CD4-positive, alpha-beta T cell treated with Interleukin-10 for 1 hour (primary cell): ENCODE results near the gene KISS1R.

Source experiments
- DNase-seq: peaks from one replicate; pipeline ENCODE4 v3.0.0-alpha.2; 2020

KISS1R gene

DNA sequence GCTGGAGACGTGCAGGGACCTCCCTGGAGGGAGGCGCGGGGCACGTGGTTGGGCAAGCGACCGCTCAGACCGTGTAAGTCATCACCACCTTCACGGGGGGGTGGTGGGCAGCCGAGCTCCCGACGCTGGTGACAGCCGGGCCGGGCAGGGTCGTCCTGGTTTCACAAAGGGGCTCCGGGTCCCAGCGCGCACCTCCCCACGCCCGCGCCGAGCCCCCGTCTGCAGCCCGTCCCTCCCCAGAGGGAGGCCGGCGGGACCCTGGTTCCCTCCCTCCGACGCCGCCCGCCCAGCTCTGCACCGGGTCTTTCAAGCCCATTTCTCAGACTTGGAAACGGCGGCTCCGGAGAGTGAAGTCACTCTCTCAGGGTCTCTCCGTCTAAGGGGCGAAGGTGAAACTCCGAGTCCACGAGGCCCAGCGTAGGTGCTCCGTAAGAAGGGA lies 8.0 kb downstream of the KISS1R start:
- DNase-seq = no peak

DNA sequence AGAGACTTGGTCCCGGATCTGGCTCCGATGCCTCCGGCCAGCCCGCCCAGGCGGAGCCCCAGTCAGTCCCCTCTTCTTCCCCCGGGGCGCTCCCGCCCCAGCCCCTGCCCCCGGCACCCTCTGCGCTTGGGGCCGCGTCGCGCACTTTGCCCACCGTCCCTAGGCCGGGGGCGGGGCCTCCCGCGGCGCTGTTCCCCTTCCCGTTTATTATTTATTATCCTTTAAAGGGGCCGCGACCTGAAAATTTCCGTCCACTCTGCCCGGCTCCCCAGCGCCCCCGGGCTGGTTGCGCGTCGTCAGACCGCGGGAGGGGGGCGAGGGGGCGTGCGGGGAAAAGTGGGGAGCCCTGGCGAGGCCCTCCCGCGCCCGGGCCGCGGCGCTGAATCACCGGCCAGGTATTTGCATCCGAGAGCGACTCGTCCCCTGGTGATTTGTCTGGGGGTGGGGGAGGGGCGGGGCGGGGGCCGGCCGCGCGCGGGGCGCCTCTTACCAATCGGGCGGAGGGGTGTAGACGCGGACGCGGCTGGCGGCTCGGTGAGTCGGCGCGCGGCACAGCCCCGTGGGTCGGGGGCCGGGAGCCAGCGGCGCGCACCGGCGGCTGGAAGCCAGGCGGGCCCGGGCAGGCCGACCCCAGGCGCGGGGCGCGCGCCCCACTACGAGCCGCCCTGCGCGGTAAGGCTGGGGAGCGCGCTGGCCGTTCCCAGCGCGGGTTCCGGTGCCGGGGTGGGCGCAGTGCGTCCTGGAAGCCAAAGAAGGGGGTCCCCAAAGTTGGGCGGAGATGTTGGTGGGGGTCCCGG lies 8.6 kb downstream of the KISS1R start, which contains the start of gene ARID3A:
Gene ARID3A (plus strand): TSS at position 510 of the 797 bp plus-strand sequence. CDS start 3,494 bp downstream, outside the sequence.
- peak; percentile 81 for DNase-seq

DNA sequence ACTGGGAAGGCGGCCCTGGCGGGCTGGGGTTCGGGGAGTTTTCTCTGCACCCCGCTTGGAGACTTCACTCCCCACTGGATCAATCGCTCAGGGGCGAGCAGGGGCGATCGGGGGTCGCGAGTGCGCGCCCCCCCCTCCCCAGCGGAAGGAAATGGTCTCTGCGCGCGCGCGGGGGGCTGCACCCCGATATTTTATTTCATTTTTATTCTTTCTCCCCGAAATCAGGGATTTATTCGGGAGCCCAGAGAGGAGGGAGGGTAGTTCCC lies 9.1 kb downstream of the KISS1R start:
- DNase-seq = no peak

DNA sequence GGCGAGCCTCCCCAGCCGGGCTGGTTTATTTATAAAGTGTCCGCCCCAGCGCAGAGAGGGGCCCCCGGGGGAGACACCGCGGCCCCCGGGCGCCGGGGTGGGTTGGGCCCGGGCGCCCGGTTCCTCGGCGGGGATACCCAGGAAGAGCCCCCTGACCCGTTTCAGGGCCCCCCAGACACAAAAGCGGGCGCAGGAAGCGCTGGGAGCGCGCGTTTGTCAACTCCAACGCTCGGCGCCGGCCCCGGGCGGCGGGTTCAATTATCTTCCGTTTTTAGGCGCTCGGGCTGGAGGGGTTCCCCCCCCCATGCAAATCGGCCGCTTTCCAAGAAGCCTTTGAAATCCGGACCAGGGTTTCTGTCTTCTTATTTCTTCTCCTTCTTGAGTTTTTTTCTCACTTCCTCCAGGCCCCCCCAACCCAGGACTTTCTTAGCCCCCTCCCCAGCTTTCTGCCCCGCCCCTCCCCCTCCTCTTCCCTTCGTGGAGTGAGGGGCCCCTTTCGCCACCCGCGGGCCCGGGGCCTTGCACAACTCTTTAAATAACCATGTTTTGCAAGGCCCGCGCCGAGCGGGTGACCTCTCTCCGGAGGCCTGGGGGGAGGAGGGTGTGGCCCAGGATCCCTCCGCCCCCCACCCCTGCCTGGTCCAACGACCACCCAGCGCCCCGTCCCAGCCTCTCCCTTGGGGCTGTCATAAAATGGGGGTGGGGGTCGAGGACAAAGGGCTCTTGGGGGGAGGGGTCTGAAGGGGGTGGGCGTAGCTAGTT lies 9.6 kb downstream of the KISS1R start:
- no peak for DNase-seq

DNA sequence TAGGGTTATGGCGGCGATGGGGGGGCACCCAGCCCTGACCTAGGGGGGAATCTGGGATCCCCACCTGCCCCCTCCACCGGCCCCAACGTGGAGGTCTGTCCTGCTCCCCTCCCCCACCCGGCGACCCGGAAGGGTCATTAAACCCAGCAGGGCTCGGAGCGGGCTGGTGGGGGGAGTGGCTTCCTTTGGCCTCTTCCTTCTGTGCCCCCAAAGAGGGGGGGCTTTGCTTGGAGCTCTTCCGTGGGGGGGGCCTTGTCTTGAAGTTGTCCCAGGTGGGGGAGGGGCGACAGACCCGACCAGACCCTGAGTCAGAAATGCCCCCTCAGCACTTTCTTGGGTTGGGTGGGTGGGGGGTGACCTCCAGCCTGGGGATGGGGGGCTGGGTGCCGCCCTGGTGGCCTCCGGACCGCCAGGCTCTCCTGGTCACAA lies 10.2 kb downstream of the KISS1R start:
- no peak for DNase-seq

DNA sequence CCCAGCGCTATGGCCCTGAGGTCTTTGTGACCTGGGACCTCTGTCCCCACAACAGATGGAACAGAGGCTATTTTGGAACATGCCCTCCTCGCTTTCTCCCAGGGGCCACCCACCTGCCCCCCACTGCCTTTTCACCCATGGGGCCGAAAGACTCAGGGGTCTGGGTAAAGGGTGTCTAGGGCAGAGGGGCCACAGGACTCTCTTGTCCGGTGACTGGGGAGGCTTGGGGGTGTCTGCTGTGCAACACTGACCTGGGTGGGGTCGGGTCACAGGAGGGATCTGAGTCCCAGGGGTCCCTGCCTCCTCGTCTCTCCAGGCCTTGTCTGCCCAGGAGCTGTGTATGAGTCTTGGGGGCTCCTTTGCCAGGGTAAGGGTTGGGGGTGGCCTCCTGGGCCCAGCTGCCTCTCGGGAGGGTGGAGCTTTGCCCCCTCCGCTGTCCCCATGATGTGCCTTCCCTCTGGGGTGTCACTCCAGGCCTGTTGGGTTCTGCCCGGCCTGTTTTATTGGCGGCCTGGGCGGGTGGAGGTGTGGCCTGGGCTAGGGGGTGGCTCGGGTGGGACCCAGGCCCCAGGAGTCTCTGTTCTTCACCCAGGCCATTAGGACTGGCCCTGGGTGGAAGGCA lies 10.8 kb downstream of the KISS1R start:
- DNase-seq = no peak

DNA sequence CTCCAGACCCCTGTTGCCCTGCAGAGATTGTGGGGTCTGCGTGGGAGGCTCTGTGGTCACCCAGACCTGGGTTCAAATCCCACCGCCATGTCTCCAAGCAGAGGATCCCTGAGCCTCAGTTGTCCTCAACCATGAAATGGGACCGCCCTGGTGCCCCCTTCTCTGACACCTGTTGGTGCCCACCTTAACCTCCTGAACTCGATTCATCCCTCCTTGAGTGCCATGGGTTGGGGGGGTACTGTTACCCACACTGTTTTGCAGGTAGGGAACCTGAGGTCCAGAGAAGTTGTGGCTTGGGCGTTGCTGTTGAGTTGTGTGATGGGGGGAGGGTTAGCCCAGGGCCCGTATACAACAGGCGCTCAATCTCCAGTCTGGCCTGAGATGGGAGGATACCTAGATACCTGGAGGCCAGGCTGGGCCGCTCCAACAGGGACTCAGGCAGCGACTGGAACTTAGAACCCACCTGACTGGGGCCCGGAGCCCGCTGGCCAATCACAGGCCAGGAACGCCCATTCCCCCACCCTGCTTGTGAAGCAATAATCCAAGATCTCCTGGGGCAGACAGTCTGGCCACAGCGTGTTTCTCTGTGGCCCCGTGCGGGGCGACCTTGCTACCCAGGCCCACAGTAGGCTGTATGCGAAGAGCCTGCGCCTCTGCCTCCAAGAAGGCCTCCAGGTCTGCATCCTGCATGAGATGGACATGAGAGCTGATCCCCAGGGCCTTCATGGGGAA lies 11.5 kb downstream of the KISS1R start:
- DNase-seq = no peak

DNA sequence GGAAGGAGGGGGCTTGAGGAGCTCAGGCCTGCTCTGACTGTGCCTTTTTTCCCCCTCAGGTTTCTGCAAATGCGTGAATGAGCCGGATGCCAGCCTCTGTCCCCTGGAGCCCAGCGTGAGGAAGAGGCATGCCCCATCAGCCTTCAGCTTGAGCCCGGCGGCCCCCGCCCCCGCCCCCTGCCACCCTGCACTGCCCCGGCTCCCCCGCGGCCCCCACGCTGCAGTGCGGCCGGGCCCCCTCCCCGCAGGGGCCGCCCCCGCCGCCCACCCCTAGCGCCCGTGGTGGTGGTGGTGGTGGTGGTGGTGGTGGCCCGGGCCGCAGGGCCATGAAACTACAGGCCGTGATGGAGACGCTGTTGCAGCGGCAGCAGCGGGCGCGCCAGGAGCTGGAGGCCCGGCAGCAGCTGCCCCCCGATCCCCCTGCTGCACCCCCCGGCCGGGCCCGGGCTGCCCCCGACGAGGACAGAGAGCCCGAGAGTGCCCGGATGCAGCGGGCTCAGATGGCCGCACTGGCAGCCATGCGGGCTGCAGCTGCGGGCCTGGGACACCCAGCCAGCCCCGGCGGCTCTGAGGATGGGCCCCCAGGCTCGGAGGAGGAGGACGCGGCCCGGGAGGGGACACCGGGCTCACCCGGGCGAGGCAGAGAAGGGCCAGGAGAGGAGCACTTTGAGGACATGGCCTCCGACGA lies 12.2 kb downstream of the KISS1R start:
- no peak for DNase-seq

DNA sequence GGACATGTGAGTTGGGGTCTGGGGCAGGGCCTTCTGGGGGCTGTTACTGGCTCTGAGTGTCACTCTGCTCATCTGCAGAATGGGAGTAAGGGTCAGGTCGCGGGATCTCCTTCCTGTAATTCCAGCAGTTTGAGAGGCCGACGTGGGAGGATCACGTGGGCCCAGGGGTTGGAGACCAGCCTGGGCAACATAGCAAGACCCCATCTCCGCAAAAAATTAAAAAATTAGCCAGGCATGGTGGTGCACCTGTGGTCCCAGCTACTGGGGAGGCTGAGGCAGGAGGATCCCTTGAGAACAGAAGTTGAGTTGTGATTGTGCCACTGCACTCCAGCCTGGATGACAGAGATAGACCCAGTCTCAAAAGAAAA lies 12.7 kb downstream of the KISS1R start:
- DNase-seq = no peak

DNA sequence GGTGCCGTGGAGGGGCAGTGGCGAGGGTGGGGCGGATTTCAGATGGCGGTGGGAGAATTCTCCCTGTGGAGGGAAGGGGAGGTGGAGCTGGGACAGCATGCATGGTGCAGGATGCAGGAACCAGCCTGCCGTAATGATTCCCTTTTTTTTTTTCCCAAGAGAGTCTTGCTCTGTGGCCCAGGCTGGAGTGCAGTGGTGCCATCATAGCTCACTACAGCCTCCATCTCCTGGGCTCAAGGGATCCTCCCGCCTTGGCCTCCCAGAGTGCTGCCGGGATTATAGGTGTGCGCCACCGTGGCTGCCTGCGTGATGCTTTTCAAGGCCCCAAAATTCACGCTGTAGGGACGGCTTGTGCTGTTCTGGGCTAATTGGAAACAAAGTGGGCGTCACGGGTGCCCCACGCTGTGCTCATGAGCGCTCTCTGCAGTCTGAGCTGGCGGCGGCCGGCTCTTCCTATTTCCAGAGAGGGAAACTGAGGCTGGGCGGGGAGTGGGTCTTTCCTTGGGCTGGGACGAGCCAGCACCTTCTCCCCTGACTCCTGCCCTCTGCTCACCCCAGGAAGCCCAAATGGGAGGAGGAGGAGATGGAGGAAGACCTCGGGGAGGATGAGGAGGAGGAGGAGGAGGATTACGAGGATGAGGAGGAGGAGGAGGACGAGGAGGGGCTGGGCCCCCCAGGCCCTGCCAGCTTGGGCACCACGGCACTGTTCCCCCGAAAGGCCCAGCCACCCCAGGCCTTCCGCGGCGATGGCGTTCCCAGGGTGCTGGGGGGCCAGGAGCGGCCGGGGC lies 14.9 kb downstream of the KISS1R start:
- DNase-seq = no peak

DNA sequence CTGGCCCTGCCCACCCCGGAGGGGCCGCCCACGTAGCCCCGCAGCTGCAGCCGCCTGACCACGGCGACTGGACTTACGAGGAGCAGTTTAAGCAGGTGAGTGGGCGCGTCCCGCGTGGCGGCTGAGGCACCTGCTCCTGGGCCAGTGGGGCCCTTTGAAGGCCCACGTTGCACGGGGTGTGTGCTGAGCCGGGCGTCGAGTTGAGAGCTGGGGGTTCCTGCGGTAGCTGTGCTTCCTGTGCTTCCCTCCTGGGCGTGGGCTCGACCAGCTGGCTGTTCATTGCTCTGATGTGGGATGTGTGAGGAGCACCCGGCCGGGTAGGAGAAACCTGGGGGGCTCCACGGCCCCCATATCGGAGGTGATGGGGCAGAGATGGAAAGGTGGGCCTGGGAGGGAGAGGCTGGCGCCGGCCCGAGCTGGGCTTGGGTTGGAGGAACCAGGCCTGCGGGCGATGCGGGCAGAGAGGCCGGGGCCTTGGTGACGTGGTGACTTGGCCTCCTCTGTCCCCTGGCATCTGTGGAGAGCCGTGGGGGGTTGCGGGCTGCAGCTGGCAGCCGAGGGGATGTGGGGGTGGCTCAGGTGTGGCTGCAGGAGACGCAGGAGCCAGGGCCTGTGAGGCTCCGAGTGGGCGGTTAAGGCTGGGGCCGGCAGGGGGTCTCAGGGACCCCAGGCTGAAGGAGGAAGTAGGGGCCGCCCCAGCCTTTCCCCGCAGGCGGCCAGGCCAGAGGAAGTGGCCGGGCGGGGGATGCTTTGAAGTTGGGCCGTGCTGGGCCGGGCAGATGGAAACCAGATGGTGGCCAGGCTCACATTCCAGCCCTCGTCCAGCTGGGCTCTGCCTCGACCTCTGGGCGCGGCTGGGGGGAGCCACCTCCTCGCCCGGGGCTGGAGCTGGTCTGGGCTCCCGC lies 15.8 kb downstream of the KISS1R start:
- DNase-seq = no peak

DNA sequence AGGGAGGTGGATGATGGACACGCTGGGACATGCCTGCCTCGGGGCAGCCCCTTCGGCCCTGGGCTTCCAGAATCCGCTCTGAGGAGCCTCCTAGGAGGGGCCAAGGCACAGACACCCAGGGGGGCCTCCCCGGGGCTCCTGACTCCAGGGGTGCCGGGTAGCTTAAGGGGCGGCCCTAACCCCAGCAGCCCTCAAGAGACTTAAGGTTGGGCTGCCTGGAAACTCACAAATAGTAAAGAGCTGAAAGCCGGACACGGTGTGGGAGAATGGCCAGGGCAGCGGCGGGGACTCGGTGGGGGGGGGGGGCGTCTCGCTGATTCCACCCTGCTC lies 16.4 kb downstream of the KISS1R start:
- no peak for DNase-seq

DNA sequence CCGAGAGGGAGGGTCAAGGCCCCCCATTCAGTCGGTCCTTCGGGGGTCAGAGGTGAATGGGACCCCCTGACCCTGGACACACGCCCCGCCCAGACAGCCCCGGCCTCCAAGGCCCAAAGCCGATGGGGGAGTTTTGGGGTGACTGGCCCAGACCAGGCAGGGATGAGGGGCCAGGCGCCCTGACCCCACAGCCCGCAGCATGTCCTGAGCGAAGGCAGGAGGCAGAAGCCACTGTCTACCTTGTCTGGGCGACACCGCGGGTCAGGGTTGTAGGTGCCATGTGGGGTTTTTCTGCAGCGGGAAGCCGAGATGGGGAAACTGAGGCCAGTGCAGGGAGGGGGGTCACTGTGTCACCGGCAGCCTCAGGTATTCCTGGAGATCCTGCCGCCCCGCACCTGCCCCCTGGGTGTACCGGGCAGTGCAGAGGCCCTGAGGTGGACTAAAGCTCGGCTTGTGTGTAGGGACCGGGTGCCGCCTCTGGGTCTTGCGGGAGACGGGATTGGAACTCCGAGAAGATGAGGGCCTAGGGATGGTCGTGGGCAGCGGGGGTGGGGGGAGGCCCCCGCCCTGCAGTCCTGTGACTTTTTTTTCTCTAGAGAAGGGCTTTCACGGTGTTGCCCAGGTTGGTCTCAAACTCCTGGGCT lies 17.2 kb downstream of the KISS1R start:
- DNase-seq = no peak

DNA sequence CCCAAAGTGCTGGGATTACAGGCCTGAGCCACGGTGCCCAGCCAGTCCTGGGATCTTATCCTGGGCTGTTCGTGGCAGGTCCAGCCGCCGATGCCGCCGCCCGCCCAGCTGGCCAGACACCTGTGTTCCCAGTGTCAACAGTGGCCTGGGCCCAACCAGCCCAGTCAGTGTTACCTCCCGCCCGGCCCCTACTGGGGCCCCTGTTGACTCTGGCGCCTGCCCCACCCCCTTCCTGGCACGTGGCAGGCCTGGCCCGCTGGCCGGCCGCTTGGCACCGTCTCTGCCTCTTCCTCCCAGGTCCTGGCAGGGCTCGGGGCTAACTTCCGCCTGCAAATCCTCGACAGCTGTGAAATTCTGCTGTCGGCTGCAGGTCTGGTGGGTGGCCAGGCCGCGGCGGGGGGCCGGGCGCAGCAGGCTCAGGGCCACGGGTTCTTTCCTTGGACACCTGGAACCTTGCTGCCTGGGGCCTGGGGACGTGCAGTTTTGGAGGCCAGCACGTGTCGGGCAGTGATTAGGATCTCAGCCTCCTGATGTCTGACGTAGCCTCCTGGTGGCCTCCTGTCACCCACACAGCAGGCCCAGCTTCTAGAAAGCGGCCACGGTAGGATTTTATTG lies 17.8 kb downstream of the KISS1R start:
- no peak for DNase-seq

DNA sequence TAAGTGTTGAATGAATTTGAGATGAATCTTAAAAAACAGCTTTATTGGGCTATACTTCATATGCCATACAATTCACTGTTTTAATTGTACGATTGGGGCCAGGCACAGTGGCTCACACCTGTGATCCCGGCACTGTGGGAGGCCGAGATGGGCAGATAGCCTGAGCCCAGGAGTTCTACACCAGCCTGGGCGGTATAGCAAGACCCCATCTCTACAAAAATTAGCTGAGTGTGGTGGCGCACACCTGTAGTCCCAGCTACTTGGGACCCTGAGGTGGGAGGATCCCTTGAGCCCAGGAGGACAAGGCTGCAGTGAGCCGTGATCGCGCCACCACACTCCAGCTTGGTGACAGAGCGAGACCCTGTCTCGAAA lies 19.0 kb downstream of the KISS1R start:
- DNase-seq = no peak

DNA sequence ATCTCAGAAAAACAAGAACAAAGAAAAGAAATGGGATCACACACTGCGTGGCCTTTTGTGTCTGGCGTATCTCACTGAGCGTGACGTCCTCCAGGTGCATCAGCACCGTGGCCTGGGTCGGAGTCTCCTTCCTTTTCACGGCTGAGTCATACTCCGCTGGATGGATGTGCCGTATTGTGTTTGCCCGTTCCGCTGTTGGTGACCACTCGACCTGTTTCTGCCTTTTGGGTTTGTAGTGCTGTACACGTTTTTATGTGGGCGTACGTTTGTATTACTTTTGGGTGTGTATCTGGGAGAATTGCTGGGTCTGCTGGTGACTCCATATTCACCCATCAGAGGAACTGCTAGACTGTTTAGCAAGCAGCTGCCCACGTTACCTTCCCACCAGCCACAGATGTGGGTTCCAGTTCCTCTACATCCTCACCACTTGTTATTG lies 20.1 kb downstream of the KISS1R start:
- peak; percentile 52 for DNase-seq

DNA sequence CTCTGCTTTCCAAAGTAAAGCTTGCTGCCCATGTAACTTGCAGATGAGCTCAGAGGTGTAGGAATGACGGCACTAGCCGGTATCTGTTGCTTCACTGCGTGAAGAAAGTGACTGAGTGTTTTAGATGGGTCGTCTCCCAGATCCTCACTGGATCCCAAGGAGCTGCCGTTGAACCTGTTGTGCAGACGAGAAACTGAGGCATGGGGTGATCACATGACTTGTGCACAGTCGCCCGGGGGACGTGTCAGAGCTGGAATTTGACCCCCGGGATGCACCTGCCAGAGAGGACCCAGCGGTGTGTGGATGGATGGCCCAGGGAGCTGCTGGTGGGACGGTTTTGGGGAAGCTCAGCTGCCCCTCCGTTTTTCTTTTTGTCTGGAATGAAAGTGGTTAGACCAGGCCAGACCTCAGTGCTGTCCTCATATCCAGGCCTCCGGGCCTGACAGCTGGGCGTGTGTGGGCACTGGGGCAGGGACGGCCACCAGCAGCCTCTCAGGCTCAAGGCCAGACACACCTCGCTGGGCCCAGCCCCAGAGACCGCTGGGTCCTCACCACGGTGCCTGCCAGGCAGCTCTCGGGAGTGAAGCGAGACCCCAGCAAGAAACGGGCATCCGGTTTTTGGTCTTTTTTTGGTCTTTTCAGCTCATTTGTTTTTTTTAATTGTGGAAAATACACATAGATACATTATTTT lies 21.2 kb downstream of the KISS1R start:
- DNase-seq = no peak

DNA sequence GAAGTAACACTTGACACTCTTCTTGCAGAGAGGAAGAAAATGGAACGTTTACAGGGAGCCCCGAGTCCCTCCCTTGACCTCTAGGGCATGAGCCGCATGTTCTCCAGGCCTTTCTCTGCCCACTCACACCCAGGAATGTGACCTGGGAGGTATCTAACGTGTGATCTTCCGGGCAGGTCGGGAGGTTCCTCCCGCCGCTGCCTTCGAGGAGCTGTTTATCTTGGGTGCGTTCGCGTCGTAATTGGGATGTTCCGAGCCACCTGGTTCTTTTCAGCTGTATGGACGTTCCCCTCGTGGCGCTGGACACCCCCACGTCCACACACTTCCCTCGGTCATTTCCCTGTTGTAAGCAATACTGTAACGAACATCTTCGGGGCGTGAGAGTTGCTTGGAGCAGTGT lies 22.3 kb downstream of the KISS1R start:
- no peak for DNase-seq

DNA sequence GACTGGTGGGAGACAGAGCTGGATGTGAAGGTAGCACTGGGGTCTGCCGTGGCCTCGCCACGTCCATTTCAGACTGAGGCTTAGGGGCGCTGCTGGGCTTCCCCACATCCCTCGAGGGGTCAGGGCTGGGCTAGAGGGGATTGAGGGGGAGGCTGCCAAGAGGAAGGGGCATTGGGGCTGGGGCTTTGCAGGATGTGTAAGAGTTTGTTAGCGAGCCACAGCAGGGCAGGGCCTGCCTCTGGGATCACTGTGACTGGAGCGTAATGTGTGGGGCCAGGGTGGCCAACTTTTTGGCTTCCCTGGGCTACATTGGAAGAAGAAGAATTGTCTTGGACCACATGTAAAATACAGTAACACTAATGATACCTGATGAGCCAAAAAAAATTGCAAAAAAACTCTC lies 22.8 kb downstream of the KISS1R start:
- DNase-seq = no peak
